ENCODE results near the gene ARVCF. TPM values are rescaled to one million over a fixed set of nuclear protein-coding genes. Genes with fewer than 3 reads are reported as not detected.

The ARVCF gene
- polyA plus RNA-seq, 1 donor from 2014 or later: 112 TPM

GRCh38 chr22:20009582-20010306, 6.9 kb downstream of the ARVCF start:
- H3K9ac ChIP-seq (ENCODE audit: low read length): no peak overlapping the region

DNA sequence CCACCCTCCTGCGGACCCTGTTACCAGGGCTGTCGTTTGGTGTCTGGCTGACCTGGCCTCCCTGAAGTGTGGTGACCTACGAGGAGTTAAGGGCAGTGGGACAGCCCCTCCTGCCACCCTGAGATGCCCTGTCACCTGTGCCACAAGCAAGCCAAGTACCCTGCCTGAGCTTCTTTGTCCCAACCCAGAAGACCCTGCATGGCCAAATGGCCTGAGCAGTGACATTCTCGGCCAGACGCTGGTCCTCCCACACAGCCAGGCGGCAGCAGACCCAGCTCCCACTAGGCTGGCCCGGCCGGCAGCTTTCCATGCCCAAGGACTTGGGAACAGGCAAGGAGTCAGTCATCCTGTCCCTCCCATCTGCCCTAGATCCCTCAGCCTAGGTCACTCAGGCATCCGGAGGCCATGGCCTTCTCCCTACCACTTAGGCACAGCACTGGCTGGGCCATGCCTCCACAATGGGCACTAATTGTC, 7.6 kb downstream of the ARVCF start:
- H3K36me3 ChIP-seq (ENCODE audit: insufficient read depth, low read length): no peaks in the 10 kb centered on the region
- no peak overlapping the region for H3K4me3 ChIP-seq (ENCODE audit: low read length)
- H3K9me3 ChIP-seq (ENCODE audit: low read length): peaks cover 9% of the 10 kb centered on the region
- no peak overlapping the region for H3K9ac ChIP-seq (ENCODE audit: low read length)
- H3K9me2 ChIP-seq (ENCODE audit: insufficient read depth, low read length): no peaks in the 10 kb centered on the region
- H2AFZ ChIP-seq (ENCODE audit: low read depth, low read length): no peak overlapping the region
- H3K27me3 ChIP-seq (ENCODE audit: insufficient read depth, low read depth, low read length): no peaks in the 10 kb centered on the region
- H3K79me2 ChIP-seq (replicated peaks; ENCODE audit: insufficient read depth, low read length): no peaks in the 10 kb centered on the region
- no peak overlapping the region for H3K27ac ChIP-seq (ENCODE audit: low read length)
- no peaks in the 10 kb centered on the region for H3F3A ChIP-seq (ENCODE audit: insufficient read depth, low read length, poor library complexity, severe bottlenecking)
- H4K20me1 ChIP-seq (ENCODE audit: insufficient read depth): no peaks in the 10 kb centered on the region
- no peak overlapping the region for H3K4me2 ChIP-seq (ENCODE audit: low read length)
- no peak for TF ChIP-seq MXI1 (conservative IDR thresholded peaks at IDR 0.05; ENCODE audit: poor library complexity, severe bottlenecking)
- TF ChIP-seq EP300 (conservative IDR thresholded peaks at IDR 0.05; ENCODE audit: poor library complexity, severe bottlenecking): no peak
- no peak for TF ChIP-seq REST (IDR thresholded peaks at IDR 0.05; ENCODE audit: borderline replicate concordance)
- TF ChIP-seq, protein P1, sequence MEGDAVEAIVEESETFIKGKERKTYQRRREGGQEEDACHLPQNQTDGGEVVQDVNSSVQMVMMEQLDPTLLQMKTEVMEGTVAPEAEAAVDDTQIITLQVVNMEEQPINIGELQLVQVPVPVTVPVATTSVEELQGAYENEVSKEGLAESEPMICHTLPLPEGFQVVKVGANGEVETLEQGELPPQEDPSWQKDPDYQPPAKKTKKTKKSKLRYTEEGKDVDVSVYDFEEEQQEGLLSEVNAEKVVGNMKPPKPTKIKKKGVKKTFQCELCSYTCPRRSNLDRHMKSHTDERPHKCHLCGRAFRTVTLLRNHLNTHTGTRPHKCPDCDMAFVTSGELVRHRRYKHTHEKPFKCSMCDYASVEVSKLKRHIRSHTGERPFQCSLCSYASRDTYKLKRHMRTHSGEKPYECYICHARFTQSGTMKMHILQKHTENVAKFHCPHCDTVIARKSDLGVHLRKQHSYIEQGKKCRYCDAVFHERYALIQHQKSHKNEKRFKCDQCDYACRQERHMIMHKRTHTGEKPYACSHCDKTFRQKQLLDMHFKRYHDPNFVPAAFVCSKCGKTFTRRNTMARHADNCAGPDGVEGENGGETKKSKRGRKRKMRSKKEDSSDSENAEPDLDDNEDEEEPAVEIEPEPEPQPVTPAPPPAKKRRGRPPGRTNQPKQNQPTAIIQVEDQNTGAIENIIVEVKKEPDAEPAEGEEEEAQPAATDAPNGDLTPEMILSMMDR (IDR thresholded peaks at IDR 0.05; ENCODE audit: poor library complexity, severe bottlenecking): no peak
- no peak for TF ChIP-seq POLR2AphosphoS5 (IDR thresholded peaks at IDR 0.05)
- TF ChIP-seq TAF1 (IDR thresholded peaks at IDR 0.05; ENCODE audit: low read depth): no peak

More at GRCh38 chr22:20009582-20010306, 6.9 kb downstream of the ARVCF start:
- Histone ChIP-seq H3K9me3 (ENCODE audit: low read length) (peaks cover 6% of the 10 kb centered on the region), H3F3A (ENCODE audit: insufficient read depth, low read length, poor library complexity, severe bottlenecking) (no peaks in the 10 kb centered on the region), H4K20me1 (ENCODE audit: insufficient read depth) (no peaks in the 10 kb centered on the region), H3K4me3 (ENCODE audit: low read length) (no peak overlapping the region), H3K4me2 (ENCODE audit: low read length) (no peak overlapping the region), H3K27ac (ENCODE audit: low read length) (no peak overlapping the region), H3K27me3 (ENCODE audit: insufficient read depth, low read depth, low read length) (no peaks in the 10 kb centered on the region), H2AFZ (ENCODE audit: low read depth, low read length) (no peak overlapping the region), H3K79me2 (replicated peaks; ENCODE audit: insufficient read depth, low read length) (no peaks in the 10 kb centered on the region), H3K9me2 (ENCODE audit: insufficient read depth, low read length) (no peaks in the 10 kb centered on the region), H3K36me3 (ENCODE audit: insufficient read depth, low read length) (no peaks in the 10 kb centered on the region)
- no peak for TF ChIP-seq MXI1 (conservative IDR thresholded peaks at IDR 0.05; ENCODE audit: poor library complexity, severe bottlenecking)
- no peak for TF ChIP-seq REST (IDR thresholded peaks at IDR 0.05; ENCODE audit: borderline replicate concordance)
- no peak for TF ChIP-seq RAD21 (conservative IDR thresholded peaks at IDR 0.05)
- no peak for TF ChIP-seq POLR2AphosphoS5 (IDR thresholded peaks at IDR 0.05)
- TF ChIP-seq EP300 (conservative IDR thresholded peaks at IDR 0.05; ENCODE audit: poor library complexity, severe bottlenecking): no peak
- TF ChIP-seq SMC3 (conservative IDR thresholded peaks at IDR 0.05; ENCODE audit: poor library complexity): no peak
- no peak for TF ChIP-seq TAF1 (IDR thresholded peaks at IDR 0.05; ENCODE audit: low read depth)
- TF ChIP-seq, protein P1 (IDR thresholded peaks at IDR 0.05; ENCODE audit: poor library complexity, severe bottlenecking): no peak
- TF ChIP-seq EZH2 (IDR thresholded peaks at IDR 0.05; ENCODE audit: borderline replicate concordance, insufficient read depth, low read length, poor library complexity, severe bottlenecking): no peak

Data from neural cell (in vitro differentiated cells).